DND-41 (cell line): Measurements from ENCODE around the gene WDR62.

Source experiments
- ATAC-seq: fragments of 200-7000 bp; cut with Tn5 transposase; 3 replicates; pipeline ENCODE4 v1.9.1; 2021; ENCODE audit warnings: low read depth; ENCODE audit not compliant: insufficient read depth
- DNase-seq: peaks from one replicate; pipeline ENCODE4 v3.0.0-alpha.2; 2020
- H2AFZ ChIP-seq: 2 replicates; pipeline ENCODE4 v1.6.0; 2012; ENCODE audit warnings: low read depth, low read length
- H3K27ac ChIP-seq: 2 replicates; pipeline ENCODE4 v1.5.1; 2012; ENCODE audit warnings: low read length, inconsistent platforms
- H3K27me3 ChIP-seq: fragments of 200-600 bp; sonication (generic); 2 replicates; pipeline ENCODE4 v1.6.0; 2012; ENCODE audit warnings: low read length, mild to moderate bottlenecking, inconsistent platforms; ENCODE audit not compliant: insufficient read depth, poor library complexity
- H3K36me3 ChIP-seq: 2 replicates; pipeline ENCODE4 v1.5.1; 2012; ENCODE audit warnings: low read length, inconsistent platforms; ENCODE audit not compliant: insufficient read depth
- H3K4me1 ChIP-seq: 2 replicates; pipeline ENCODE4 v1.5.1; 2012; ENCODE audit warnings: mild to moderate bottlenecking, low read length; ENCODE audit not compliant: insufficient read depth
- H3K4me2 ChIP-seq: 2 replicates; pipeline ENCODE4 v1.6.0; 2012; ENCODE audit warnings: mild to moderate bottlenecking, moderate library complexity, low read length, inconsistent platforms; ENCODE audit not compliant: insufficient read depth
- H3K4me3 ChIP-seq, 2 experiments: fragments of 200-600 bp in 1 of 2; shearing (Covaris generic) in 1 of 2; 2 replicates each; pipeline ENCODE4 v1.5.1; 2012 to 2016; ENCODE audit warnings: inconsistent platforms in 2 of 2, low read length in 2 of 2, mild to moderate bottlenecking in 2 of 2, low read depth in 1 of 2, moderate library complexity in 1 of 2
- H3K79me2 ChIP-seq: 2 replicates; pipeline ENCODE4 v1.6.0; 2012; ENCODE audit warnings: low read length, inconsistent platforms; ENCODE audit not compliant: insufficient read depth
- H3K9ac ChIP-seq: 2 replicates; pipeline ENCODE4 v1.6.0; 2012; ENCODE audit warnings: low read depth, mild to moderate bottlenecking, inconsistent platforms, low read length, moderate library complexity
- H3K9me3 ChIP-seq: 2 replicates; pipeline ENCODE4 v1.5.1; 2012; ENCODE audit warnings: low read length, moderate library complexity, mild to moderate bottlenecking, inconsistent platforms; ENCODE audit not compliant: insufficient read depth, severe bottlenecking
- H4K20me1 ChIP-seq: 2 replicates; pipeline ENCODE4 v1.6.0; 2012; ENCODE audit warnings: low read length; ENCODE audit not compliant: insufficient read depth
- CTCF ChIP-seq: IDR thresholded peaks from 2 replicates; pipeline ENCODE4 v1.5.1; 2012; ENCODE audit warnings: borderline replicate concordance, low read length, moderate library complexity, mild to moderate bottlenecking; ENCODE audit not compliant: poor library complexity, severe bottlenecking; ENCODE audit errors: extremely low read depth
- EZH2 ChIP-seq: IDR thresholded peaks from 3 replicates; pipeline ENCODE4 v1.6.1; 2012; ENCODE audit warnings: borderline replicate concordance, low read depth, mild to moderate bottlenecking, moderate library complexity, low read length, inconsistent platforms; ENCODE audit not compliant: severe bottlenecking

Gene WDR62

GRCh38 chr19:36152352-36153091 is 97.8 kb downstream of the WDR62 start, which contains the start of gene COX7A1:
Gene COX7A1, minus strand, starts transcription at chr19:36152447. Its CDS starts 40 bp downstream, at chr19:36152407.
- DNase-seq = no peak
- no peaks in the 10 kb centered on the region for H3K4me1 ChIP-seq
- H2AFZ ChIP-seq = no peak within 1 kb of the TSS
- TF ChIP-seq EZH2 (no peak), CTCF (no peak)
- H3K27ac ChIP-seq = no peak within 1 kb of the TSS
- H3K79me2 ChIP-seq = no peaks in the 10 kb centered on the region
- H3K36me3 ChIP-seq = peaks cover 34% of the 10 kb centered on the region
- no peaks in the 10 kb centered on the region for H4K20me1 ChIP-seq
- H3K9me3 ChIP-seq = no peaks in the 10 kb centered on the region
- H3K27me3 ChIP-seq = no peaks in the 10 kb centered on the region
- no peak within 1 kb of the TSS for H3K4me2 ChIP-seq
- ATAC-seq = no peak
- H3K9ac ChIP-seq = no peak within 1 kb of the TSS
- H3K4me3 ChIP-seq = no peak within 1 kb of the TSS

- H3K4me3 ChIP-seq = no peak overlapping the region
- no peak for TF ChIP-seq EZH2
- no peak for TF ChIP-seq CTCF
- no peaks in the 10 kb centered on the region for H3K4me1 ChIP-seq
- no peaks in the 10 kb centered on the region for H3K9me3 ChIP-seq
- no peaks in the 10 kb centered on the region for H3K79me2 ChIP-seq
- H3K36me3 ChIP-seq = peaks cover 28% of the 10 kb centered on the region
- no peaks in the 10 kb centered on the region for H4K20me1 ChIP-seq
- no peak for ATAC-seq
- no peak overlapping the region for H3K4me2 ChIP-seq
- DNase-seq = no peak
- H3K9ac ChIP-seq = no peak overlapping the region
- H2AFZ ChIP-seq = no peak overlapping the region
- no peak overlapping the region for H3K27ac ChIP-seq
- H3K27me3 ChIP-seq = no peaks in the 10 kb centered on the region
These were observed 98.4 kb downstream of the WDR62 start for GRCh38 chr19:36153126-36153525.
